ENCODE data around the gene CHST3. TPM values are rescaled to one million over a fixed set of nuclear protein-coding genes. Genes with fewer than 3 reads are reported as not detected.
"Not testable (repeated sequence)": the region's sequence is repeated elsewhere in the genome, so short reads cannot be mapped to it uniquely, and the experiment has no call there.

The CHST3 gene, protein sequence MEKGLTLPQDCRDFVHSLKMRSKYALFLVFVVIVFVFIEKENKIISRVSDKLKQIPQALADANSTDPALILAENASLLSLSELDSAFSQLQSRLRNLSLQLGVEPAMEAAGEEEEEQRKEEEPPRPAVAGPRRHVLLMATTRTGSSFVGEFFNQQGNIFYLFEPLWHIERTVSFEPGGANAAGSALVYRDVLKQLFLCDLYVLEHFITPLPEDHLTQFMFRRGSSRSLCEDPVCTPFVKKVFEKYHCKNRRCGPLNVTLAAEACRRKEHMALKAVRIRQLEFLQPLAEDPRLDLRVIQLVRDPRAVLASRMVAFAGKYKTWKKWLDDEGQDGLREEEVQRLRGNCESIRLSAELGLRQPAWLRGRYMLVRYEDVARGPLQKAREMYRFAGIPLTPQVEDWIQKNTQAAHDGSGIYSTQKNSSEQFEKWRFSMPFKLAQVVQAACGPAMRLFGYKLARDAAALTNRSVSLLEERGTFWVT
- total RNA-seq (ENCODE audit: low replicate concordance), result 11.8 and 21.7 TPM in 2 replicates
- long read RNA-seq, partial matches to known transcripts, result 0 of 8 reads
- long read RNA-seq, other reads (novel, unspliced or antisense), result 8 of 8 reads

DNA sequence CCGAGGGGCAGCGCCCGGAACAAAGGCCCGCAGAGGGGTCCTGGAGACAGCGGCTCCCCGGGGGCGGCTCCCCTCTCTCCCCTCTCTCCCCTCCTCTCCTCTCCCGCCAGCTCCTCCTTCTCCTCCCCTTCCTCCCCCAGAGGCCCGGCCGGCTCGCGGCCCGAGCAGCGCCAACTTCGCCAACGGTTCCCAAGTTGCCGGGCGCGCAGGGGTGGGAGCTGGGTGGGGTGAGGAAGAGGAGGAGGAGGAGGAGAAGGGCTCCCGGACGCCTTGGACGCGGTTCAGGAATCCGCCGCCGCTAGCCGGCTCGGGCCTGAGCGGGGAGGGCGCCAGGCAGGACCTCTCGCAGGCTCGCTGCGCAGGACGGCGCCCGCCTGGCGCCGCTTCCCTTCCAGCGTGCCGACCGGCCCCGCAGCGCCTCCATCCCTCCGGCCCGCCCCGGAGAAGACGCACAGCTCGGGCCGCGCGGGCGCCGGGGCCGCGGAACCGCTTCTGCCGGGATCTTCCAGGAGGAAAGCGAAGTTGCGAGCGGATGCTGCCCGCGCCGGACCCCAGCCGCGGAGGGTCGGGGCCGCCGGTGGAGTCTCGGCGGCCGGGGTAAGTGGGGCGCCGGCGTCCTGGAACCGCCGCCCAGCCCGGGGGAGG is at the start of gene CHST3:
Gene CHST3 (plus strand): TSS at position 298 of the 645 bp plus-strand sequence. CDS start 41,448 bp downstream, outside the sequence.
- H3K4me1 Mint-ChIP-seq (ENCODE audit: unreplicated experiment), result peaks cover 48% of the 10 kb centered on the region
- H3K27me3 Mint-ChIP-seq, result peaks cover 11% of the 10 kb centered on the region
- no peaks in the 10 kb centered on the region for H3K36me3 Mint-ChIP-seq
- peak within 1 kb of the TSS; percentile 97 for H3K4me3 Mint-ChIP-seq
- H3K9me3 Mint-ChIP-seq, result peaks cover 9% of the 10 kb centered on the region
- no peak for DNase-seq (ENCODE audit: extremely low spot score, unreplicated experiment)
- TF ChIP-seq, protein P1, sequence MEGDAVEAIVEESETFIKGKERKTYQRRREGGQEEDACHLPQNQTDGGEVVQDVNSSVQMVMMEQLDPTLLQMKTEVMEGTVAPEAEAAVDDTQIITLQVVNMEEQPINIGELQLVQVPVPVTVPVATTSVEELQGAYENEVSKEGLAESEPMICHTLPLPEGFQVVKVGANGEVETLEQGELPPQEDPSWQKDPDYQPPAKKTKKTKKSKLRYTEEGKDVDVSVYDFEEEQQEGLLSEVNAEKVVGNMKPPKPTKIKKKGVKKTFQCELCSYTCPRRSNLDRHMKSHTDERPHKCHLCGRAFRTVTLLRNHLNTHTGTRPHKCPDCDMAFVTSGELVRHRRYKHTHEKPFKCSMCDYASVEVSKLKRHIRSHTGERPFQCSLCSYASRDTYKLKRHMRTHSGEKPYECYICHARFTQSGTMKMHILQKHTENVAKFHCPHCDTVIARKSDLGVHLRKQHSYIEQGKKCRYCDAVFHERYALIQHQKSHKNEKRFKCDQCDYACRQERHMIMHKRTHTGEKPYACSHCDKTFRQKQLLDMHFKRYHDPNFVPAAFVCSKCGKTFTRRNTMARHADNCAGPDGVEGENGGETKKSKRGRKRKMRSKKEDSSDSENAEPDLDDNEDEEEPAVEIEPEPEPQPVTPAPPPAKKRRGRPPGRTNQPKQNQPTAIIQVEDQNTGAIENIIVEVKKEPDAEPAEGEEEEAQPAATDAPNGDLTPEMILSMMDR (conservative IDR thresholded peaks at IDR 0.05), result no peak
- peak within 1 kb of the TSS; percentile 91 for H3K27ac Mint-ChIP-seq

DNA sequence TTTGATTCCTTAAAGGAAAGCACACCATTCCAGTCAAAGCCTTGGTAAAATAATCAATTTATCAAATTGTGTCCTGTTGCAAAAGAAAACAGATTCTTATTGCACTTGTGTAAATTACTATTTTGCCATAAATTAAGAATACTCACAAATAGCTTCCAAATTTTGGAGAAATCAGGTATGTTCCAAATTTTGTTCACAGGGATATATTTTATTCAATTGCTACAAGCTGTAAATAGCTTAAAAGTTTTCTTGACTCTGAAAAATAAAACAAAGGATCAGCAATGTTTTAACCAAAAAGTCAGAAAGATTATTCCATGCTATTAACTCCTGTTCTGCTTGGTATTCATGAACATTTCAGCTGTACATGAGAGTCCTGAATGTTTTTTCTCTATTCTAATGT is 47.4 kb upstream of the CHST3 start:
- TF ChIP-seq, protein P1 (conservative IDR thresholded peaks at IDR 0.05), result no peak
- no peak overlapping the region for H3K4me3 Mint-ChIP-seq
- peaks cover 16% of the 10 kb centered on the region for H3K4me1 Mint-ChIP-seq (ENCODE audit: unreplicated experiment)
- no peaks in the 10 kb centered on the region for H3K36me3 Mint-ChIP-seq
- DNase-seq (ENCODE audit: extremely low spot score, unreplicated experiment), result no peak
- no peak overlapping the region for H3K27ac Mint-ChIP-seq
- no peaks in the 10 kb centered on the region for H3K9me3 Mint-ChIP-seq
- no peaks in the 10 kb centered on the region for H3K27me3 Mint-ChIP-seq

DNA sequence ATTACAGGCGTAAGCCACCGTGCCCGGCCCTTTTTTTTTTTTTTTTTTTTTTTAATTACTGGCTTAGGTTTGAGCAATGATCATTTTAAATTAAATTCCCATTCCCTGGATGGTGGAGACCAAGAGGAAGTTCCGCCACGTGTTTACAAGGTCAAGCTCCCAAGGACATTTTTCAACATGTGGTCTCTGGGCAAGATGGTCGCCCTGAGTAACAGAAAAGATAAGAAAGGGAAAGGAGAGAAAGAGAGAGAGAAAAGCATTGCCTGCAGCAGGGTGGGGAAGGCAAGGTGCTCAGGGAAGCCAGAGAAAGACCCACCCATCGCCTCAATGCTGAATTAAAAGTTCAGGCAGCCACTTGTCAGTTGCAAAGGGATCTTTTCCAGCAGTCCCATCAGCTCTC is 45.2 kb upstream of the CHST3 start:
- H3K36me3 Mint-ChIP-seq, result no peaks in the 10 kb centered on the region
- no peaks in the 10 kb centered on the region for H3K27me3 Mint-ChIP-seq
- H3K27ac Mint-ChIP-seq, result no peak overlapping the region
- TF ChIP-seq, protein P1 (conservative IDR thresholded peaks at IDR 0.05), result no peak
- H3K9me3 Mint-ChIP-seq, result no peaks in the 10 kb centered on the region
- no peak overlapping the region for H3K4me3 Mint-ChIP-seq
- peaks cover 21% of the 10 kb centered on the region for H3K4me1 Mint-ChIP-seq (ENCODE audit: unreplicated experiment)
- no peak for DNase-seq (ENCODE audit: extremely low spot score, unreplicated experiment)

DNA sequence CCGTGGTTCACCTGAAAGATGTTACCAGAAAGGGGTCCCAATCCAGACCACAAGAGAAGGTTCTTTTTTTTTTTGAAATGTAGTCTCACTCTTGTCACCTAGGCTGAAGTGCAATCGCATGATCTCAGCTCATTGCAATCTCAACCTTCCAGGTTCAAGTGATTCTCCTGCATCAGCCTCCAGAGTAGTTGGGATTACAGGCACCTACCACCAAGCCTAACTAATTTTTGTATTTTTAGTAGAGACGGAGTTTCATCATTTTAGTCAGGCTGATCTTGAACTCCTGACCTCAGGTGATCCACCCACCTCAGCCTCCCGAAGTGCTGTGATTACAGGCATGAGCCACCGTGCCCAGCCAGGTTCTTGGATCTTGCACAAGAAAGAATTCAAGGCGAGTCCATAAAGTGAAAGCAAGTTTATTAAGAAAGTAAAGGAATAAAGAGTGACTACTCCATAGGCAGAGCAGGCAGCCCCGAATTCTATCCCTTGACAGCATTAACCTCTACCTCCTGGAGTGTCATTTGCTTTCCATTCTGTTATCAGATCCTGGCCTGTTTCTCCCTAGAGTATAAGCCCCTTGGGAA is 44.1 kb upstream of the CHST3 start:
- not testable (repeated sequence) for DNase-seq (ENCODE audit: extremely low spot score, unreplicated experiment); H3K36me3 Mint-ChIP-seq; H3K27me3 Mint-ChIP-seq; H3K4me3 Mint-ChIP-seq; H3K9me3 Mint-ChIP-seq
- peaks cover 21% of the 10 kb centered on the region for H3K4me1 Mint-ChIP-seq (ENCODE audit: unreplicated experiment)
- H3K27ac Mint-ChIP-seq, result peak overlapping the region; percentile 9

DNA sequence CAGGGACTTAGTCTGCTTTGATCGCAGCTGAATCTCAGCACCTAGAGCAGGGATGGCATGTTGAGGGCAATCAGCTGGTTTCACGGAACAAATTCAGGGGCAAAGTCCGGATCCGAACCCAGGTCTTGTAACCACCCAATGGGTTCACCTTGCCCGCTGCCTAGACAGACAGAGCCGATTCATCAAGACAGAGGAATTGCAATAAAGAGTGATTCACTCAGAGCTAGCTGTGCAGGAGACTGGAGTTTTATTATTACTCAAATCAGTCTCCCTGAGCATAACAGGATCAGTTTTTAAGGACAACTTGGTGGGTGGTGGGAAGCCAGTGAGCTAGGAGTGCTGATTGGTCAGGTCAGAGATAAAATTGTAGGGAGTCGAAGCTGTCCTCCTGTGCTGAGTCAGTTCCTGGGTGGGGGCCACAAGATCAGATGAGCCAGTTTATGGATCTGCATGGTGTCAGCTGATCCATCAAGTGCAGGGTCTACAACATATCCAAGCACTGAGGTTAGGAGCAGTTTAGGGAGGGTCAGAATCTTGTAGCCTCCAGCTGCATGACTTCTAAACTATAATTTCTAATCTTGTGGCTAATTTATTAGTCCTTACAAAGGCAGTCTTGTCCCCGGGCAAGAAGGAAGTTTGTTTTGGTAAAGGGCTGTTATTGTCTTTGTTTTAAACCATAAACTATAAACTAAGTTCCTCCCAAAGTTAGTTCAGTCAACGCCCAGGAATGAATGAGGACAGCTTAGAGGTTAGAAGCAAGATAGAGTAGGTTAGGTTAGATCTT is 43.5 kb upstream of the CHST3 start:
- H3K27ac Mint-ChIP-seq, result peak overlapping the region; percentile 22
- no peaks in the 10 kb centered on the region for H3K27me3 Mint-ChIP-seq
- no peak for DNase-seq (ENCODE audit: extremely low spot score, unreplicated experiment)
- no peak overlapping the region for H3K4me3 Mint-ChIP-seq
- no peaks in the 10 kb centered on the region for H3K9me3 Mint-ChIP-seq
- TF ChIP-seq, protein P1 (conservative IDR thresholded peaks at IDR 0.05), result no peak
- peaks cover 21% of the 10 kb centered on the region for H3K4me1 Mint-ChIP-seq (ENCODE audit: unreplicated experiment)
- H3K36me3 Mint-ChIP-seq, result no peaks in the 10 kb centered on the region

Data from type B pancreatic cell (in vitro differentiated cells).